Left hindlimb (tissue), 1 donor: ENCODE data around the gene CPN1.

Experiments used
- DNase-seq: peaks from one replicate; pipeline ENCODE4 v3.0.0-alpha.2; 2018

Gene CPN1

DNA sequence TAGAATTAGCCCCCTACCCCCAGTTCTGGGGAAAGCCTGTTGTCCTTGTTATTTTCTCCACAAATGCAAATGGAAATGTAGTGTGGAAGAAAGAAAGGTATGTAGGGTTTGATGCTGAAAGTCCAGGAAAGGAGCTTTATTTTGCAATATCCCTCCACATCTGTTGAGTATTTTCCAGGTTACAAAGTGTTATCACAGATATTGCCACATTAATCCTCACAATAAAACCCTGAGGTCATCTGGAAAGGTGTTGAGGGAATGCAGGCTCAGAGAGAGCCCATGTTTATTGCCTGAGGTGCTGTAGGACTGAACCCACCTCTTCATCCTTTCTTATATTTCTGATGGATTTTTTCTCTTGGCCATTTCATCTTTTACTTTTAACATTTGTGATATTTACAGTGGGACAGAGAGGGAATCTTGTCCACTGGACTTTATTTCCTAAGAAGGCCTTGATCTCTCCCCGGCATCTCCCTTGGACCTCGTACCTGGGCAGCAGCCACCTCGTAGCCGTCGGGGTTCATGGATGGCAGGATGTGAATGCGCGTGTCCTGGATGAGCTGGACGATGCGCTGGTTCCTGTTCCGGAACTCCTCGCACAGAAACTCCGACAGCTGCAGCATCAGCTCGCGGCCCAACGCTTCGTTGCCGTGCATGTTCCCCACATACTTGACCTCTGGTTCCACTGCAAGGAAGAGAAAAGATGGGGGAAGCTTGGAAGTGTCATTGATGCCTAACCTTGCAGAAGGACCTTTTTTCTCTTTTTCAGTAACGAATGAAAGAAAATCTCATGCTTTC is 6.0 kb downstream of the CPN1 start:
- DNase-seq, result no peak

DNA sequence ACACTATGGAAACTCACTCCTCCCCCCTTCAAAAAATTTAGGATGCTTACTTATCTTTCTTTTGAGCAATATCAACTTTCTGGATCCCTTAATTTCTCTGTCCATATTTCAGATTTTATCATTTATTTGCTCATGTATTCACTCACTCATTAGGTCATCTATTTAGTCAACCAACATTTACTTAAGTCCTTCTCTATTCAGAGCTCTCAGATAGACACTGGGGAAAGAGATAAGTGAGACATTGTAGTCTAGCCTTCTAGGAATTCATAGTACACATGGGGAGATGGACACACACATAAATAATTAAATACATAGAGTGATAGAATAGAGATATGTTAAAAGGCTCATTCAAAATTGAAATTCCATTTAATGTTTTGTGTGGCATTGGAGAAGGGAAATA is 9.2 kb downstream of the CPN1 start:
- DNase-seq, result no peak

DNA sequence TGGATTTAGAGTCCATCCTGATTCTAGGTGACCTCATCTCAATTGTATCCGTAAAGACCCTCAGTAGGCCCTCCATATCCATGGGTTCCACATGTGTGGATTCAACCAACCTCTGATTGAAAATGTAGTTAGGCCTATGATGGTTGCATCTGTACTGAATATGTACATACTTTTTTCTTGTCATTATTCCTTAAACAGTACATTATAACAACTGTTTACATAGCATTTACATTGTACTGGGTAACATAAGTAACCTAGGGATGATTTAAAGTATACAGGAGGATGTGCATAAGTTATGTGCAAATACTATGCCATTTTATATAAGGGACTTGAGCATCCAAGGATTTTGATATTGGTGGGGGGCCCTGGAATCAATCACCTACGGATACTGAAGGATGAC is 10.1 kb downstream of the CPN1 start:
- DNase-seq, result no peak

DNA sequence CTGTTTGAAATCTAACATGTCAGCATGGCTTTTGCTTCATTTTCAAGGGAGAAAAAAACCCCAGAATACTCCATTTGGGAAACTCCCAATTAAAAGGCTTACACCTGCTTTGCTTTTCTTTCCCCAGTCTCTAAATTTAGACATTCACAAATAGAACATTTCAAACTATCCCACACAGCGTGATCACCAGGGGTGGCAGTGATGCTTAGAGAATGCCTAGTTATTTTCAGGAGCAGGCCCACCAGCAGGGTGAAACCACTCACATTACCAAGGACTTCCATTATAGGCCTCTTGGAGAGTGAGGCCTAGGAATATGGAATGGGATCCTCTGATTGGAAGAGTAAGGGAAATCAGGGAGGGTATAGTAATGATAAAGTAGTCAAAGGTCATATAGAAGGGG is 14.2 kb downstream of the CPN1 start:
- no peak for DNase-seq

- DNase-seq, result no peak
Observed at GRCh38 chr10:100065084-100065660, 16.5 kb downstream of the CPN1 start.

GRCh38 chr10:100061401-100061800 is 20.3 kb downstream of the CPN1 start:
- no peak for DNase-seq

GRCh38 chr10:100057948-100058347 is 23.7 kb downstream of the CPN1 start:
- no peak for DNase-seq

- DNase-seq, result no peak
Observed at GRCh38 chr10:100053686-100054460, 27.8 kb downstream of the CPN1 start.

DNA sequence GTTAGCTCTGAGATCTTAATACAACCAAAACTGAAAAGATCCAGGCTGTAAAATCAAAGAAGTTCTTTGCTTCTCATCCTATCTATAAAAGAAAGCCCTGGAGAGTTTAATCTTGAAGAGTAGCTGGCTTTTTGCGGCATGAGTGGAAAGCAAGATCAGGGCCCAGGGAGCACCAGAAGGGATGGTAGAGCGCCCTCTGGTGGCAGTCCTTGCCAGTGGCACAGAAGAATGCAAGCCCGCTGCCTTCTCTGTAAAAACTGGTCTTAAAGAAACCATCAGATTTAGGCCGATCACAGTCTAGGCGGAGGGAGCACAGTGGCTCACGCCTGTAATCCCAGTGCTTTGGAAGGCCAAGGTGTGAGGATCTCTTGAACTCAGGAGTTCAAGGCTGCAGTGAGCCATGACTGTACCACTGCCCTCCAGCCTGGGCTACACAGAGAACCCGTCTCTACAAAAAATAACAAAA is 35.6 kb downstream of the CPN1 start:
- peak; percentile 86 for DNase-seq

- no peak for DNase-seq
Observed at GRCh38 chr10:100045592-100045991, 36.1 kb downstream of the CPN1 start.

- DNase-seq, result peak; percentile 42
Observed at GRCh38 chr10:100043796-100044195, 37.9 kb downstream of the CPN1 start.

DNA sequence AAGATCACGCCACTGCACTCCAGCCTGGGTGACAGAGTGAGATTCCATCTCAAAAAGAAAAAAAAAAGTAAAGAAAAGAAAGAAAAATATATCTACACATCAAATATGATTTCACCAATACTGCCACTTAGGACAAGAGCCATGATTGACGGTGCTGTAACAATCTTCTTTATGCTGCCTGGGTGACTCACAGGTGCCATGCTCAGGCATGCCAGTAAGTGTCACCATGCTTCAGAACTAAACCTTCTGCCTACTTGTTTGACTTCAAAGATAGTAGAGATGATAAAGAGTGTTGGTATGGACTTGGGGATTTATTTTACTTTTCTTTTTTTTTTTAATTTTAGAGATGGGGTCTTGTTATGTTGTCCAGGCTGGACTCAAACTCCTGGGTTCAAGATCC is 38.3 kb downstream of the CPN1 start:
- DNase-seq, result no peak

DNA sequence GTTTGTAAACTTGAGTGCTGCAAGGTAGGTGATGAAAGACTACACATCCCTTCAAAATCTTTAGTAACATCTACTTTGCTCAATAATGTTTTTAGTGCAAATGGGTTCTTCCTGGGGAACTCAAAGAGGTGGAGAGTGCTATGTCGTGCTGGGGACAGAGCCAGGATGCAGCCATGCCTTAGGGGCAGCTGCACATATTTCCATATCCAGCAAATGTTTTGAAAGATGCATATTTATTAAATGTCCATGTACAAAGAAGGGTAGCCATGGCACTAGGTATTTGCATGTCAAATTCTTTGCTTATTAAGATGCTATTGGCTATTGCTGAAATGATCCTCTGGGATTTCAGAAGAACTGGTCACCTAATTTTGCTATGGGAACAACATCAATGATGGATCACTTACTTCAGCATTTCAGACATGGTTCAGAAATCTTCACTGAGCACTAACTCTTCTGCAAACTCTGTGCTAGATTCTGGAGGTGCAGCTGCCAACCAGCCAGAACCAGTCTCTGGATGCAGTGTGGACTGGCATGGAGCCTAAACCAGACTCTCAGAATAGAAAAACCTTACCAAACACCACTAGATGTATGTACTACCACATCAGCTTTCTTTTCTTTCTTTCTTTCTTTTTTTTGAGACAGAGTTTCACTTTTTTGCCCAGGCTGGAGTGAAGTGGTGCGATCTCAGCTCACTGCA is 40.2 kb downstream of the CPN1 start:
- DNase-seq, result peak; percentile 40

- no peak for DNase-seq
Observed at GRCh38 chr10:100038561-100039071, 43.1 kb downstream of the CPN1 start.

DNA sequence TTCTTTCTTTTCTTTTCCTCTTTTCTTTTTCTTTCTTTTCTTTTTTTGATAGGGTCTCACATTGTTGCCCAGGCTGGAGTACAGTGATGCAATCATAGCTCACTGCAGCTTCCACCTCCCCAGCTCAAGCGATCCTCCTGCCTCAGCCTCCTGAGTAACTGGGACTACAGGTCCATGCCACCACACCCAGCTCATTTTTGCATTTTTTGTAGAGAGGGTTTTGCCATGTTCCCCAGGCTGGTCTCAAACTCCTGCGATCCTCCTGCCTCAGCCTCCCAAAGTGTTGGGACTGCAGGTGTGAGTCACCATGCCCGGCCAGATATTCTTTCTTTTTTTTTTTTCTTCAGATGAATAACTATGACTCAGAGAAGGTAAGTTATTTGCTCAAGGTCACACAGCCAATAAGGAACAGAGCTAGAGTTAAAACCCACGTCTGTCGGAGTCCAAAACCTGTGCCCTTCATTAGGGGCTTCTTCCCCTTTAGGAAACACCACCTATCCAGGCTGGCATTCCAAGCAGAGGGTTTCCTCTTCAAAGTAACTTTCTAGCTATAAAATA is 43.8 kb downstream of the CPN1 start:
- no peak for DNase-seq

- DNase-seq, result no peak
Observed at GRCh38 chr10:100036850-100037249, 44.8 kb downstream of the CPN1 start.

DNA sequence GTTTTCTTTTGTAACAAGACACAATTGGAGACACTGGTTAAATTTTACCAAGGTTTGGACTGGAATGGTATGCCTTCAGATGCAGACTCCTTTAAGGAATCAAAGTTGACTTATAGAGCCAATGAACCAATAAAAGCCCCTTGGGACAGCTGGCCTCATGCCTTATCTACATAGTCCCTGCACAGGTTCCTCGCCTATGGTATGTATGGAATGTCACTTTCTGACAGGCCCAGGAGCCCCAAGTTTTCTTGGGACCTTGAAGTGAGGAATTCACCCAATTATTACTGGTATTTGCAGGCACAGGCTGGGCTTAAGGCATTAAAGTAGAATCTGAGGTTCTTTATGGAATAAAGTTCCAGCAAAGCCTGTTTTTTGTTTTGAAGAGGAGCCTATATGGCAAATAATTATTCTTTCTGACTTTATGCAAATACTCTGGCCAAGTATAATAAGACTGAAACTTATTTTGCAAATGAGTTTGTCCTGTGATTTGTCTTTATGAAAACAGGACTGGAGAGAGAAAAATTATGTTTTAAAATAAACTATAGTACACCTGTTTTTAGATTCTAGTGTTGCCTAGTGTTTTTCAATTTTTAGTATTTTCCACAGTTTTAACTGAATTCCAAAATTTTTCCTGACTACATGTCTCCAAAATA is 47.8 kb downstream of the CPN1 start:
- DNase-seq, result no peak

DNA sequence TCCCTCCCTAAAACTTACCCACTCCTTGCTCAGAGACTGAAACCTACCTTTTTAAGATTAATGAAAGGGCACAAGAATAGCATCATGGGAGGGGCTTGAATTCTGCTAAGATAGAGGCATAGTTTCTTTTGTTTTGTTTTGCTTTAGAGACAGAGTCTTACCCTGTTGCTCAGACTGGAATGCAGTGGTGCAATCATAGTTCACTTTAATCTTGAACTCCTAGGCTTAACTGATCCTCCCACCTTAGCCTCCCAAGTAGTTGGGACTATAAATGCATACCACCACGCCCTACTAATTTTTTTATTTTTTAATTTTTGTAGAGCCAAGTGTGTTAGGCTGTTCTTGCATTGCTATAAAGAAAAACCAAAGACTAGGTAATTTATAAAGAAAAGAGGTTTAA is 54.3 kb downstream of the CPN1 start:
- DNase-seq, result no peak

DNA sequence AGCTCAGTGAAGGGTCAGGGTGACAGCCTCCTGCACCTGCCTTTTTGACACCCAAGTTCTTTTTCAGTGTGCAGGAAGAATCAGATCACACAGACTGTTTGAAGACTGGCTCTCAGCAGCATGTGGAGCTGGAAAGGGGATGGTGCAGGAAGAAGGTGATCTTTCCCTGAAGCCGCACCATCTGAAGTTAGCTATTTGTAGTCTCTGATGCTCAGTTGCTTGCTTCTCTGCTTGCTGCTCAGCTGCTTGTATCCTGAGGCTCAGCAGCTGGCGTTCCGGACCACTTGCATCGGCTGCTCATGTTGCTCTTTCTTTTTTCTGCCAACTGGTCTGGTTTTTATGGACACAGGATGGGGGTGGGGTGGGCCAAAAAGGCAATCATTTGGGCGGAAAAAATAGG is 56.1 kb downstream of the CPN1 start:
- peak; percentile 64 for DNase-seq

GRCh38 chr10:100024748-100025147 is 56.9 kb downstream of the CPN1 start:
- no peak for DNase-seq

DNA sequence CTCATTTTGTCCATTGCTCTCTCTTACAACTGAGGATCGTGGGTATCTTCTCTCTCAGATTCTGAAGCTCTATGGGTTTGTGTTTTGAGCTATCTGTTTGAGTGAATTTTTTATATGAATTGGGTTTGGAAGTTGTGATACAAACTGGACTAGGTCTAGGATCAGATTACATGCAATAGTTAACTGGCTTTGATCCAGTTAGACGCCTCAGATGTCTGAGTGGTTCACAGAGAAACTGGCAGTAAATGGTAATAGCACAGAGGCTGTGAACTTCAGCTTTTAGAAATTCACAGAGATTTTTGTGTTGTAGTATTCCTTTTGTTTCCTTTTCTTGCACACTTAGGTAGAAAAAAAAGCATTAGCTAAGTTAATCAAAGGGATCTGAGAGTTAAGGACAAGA is 59.3 kb downstream of the CPN1 start:
- DNase-seq, result no peak

GRCh38 chr10:100021322-100021721 is 60.3 kb downstream of the CPN1 start:
- no peak for DNase-seq
